ENCODE data around the gene SCAMP1. TPM values are rescaled to one million over a fixed set of nuclear protein-coding genes. Genes with fewer than 3 reads are reported as not detected.
A peak's percentile ranks its signal among the peaks of the same experiment; 100 is the strongest.

SCAMP1 gene
- total RNA-seq, 1 experiment from 2014 or later: 26.4 TPM

- DNase-seq: no peak
- POLR2A ChIA-PET (ENCODE audit: unreplicated experiment): no interaction called here
- Histone ChIP-seq H3K27ac (ENCODE audit: low read length) (no peak overlapping the region), H4K20me1 (ENCODE audit: low read length) (no peaks in the 10 kb centered on the region), H3K4me1 (ENCODE audit: insufficient read depth, low read length) (no peaks in the 10 kb centered on the region), H2AFZ (ENCODE audit: low read length) (no peak overlapping the region), H3F3A (ENCODE audit: low read length, unreplicated experiment) (no peaks in the 10 kb centered on the region), H3K36me3 (ENCODE audit: low read depth, low read length) (no peaks in the 10 kb centered on the region), H3K9me2 (replicated peaks; ENCODE audit: low read length) (no peaks in the 10 kb centered on the region), H3K79me2 (ENCODE audit: low read length) (no peaks in the 10 kb centered on the region), H3K9ac (ENCODE audit: low read length) (no peak overlapping the region), H3K27me3 (ENCODE audit: low read length) (no peaks in the 10 kb centered on the region), H3K4me3 (ENCODE audit: low read length) (no peak overlapping the region), H3K9me3 (ENCODE audit: low read length) (no peaks in the 10 kb centered on the region), H3K4me2 (ENCODE audit: low read length) (no peak overlapping the region)
- BruUV-seq (replicated peaks): no TSS peak
- CTCF ChIA-PET: no interaction called here
- no peak for ATAC-seq
- intact Hi-C loops (cut with micrococcal nuclease): no loop called here
- TF ChIP-seq EZH2 (IDR thresholded peaks at IDR 0.05; ENCODE audit: low read length, unreplicated experiment) (no peak), CTCF (conservative IDR thresholded peaks at IDR 0.05; ENCODE audit: low read depth, low read length) (no peak), EZH2phosphoT487 (IDR thresholded peaks at IDR 0.05; ENCODE audit: borderline replicate concordance, low read length) (no peak)
Observed at GRCh38 chr5:78318337-78318736, 42.1 kb upstream of the SCAMP1 start.

- intact Hi-C loops (cut with micrococcal nuclease): loop anchor here (1.0 to 5.0 kb wide), 2 partner anchors 212 to 645 kb away; no protein-coding TSS in a partner anchor
- ChIA-PET CTCF (interaction anchor here (1.0 kb wide), 1 partner anchor 213 kb away, joined by 3 read pairs; no protein-coding TSS in a partner anchor), POLR2A (ENCODE audit: unreplicated experiment) (no interaction called here)
- Histone ChIP-seq H3K27ac (ENCODE audit: low read length) (no peak overlapping the region), H3K79me2 (ENCODE audit: low read length) (no peaks in the 10 kb centered on the region), H3K4me2 (ENCODE audit: low read length) (no peak overlapping the region), H4K20me1 (ENCODE audit: low read length) (no peaks in the 10 kb centered on the region), H3F3A (ENCODE audit: low read length, unreplicated experiment) (no peaks in the 10 kb centered on the region), H3K4me3 (ENCODE audit: low read length) (no peak overlapping the region), H3K9ac (ENCODE audit: low read length) (no peak overlapping the region), H3K9me3 (ENCODE audit: low read length) (no peaks in the 10 kb centered on the region), H3K9me2 (replicated peaks; ENCODE audit: low read length) (no peaks in the 10 kb centered on the region), H2AFZ (ENCODE audit: low read length) (no peak overlapping the region), H3K27me3 (ENCODE audit: low read length) (no peaks in the 10 kb centered on the region), H3K36me3 (ENCODE audit: low read depth, low read length) (no peaks in the 10 kb centered on the region), H3K4me1 (ENCODE audit: insufficient read depth, low read length) (no peaks in the 10 kb centered on the region)
- TF ChIP-seq EZH2phosphoT487 (IDR thresholded peaks at IDR 0.05; ENCODE audit: borderline replicate concordance, low read length) (no peak), CTCF (conservative IDR thresholded peaks at IDR 0.05; ENCODE audit: low read depth, low read length) (peak; percentile 67), EZH2 (IDR thresholded peaks at IDR 0.05; ENCODE audit: low read length, unreplicated experiment) (no peak)
- no TSS peak for BruUV-seq (replicated peaks)
- DNase-seq (peak; percentile 42), ATAC-seq (0 out of 2 replicates have a peak, but pooled peaks have one; percentile 27)
Observed at GRCh38 chr5:78320401-78320800, 40.0 kb upstream of the SCAMP1 start.

- H3K9me3 ChIP-seq (ENCODE audit: low read length): no peaks in the 10 kb centered on the region
- no peak for DNase-seq
- H3K4me3 ChIP-seq (ENCODE audit: low read length): no peak overlapping the region
- H3K9ac ChIP-seq (ENCODE audit: low read length): no peak overlapping the region
- no peaks in the 10 kb centered on the region for H3K9me2 ChIP-seq (replicated peaks; ENCODE audit: low read length)
- no peak for ATAC-seq
- CTCF ChIA-PET: no interaction called here
- H4K20me1 ChIP-seq (ENCODE audit: low read length): no peaks in the 10 kb centered on the region
- no peaks in the 10 kb centered on the region for H3F3A ChIP-seq (ENCODE audit: low read length, unreplicated experiment)
- H3K4me2 ChIP-seq (ENCODE audit: low read length): no peak overlapping the region
- H3K27me3 ChIP-seq (ENCODE audit: low read length): no peaks in the 10 kb centered on the region
- no peaks in the 10 kb centered on the region for H3K36me3 ChIP-seq (ENCODE audit: low read depth, low read length)
- TF ChIP-seq EZH2phosphoT487 (IDR thresholded peaks at IDR 0.05; ENCODE audit: borderline replicate concordance, low read length): no peak
- no peak for TF ChIP-seq CTCF (conservative IDR thresholded peaks at IDR 0.05; ENCODE audit: low read depth, low read length)
- TF ChIP-seq EZH2 (IDR thresholded peaks at IDR 0.05; ENCODE audit: low read length, unreplicated experiment): no peak
- POLR2A ChIA-PET (ENCODE audit: unreplicated experiment): no interaction called here
- no peaks in the 10 kb centered on the region for H3K79me2 ChIP-seq (ENCODE audit: low read length)
- H2AFZ ChIP-seq (ENCODE audit: low read length): no peak overlapping the region
- intact Hi-C loops (cut with micrococcal nuclease): loop anchor here (5.0 kb wide), 1 partner anchor 209 kb away; no protein-coding TSS in a partner anchor
- no TSS peak for BruUV-seq (replicated peaks)
- H3K27ac ChIP-seq (ENCODE audit: low read length): no peak overlapping the region
- peaks cover 7% of the 10 kb centered on the region for H3K4me1 ChIP-seq (ENCODE audit: insufficient read depth, low read length)
Observed at GRCh38 chr5:78323241-78323640, 37.2 kb upstream of the SCAMP1 start.

Measured in PC-3 (cell line).